Measurements from ENCODE around the gene ARFRP1.

GRCh38 chr20:63718996-63719395 is 11.2 kb upstream of the ARFRP1 start:
- TF ChIP-seq CTCF (IDR thresholded peaks at IDR 0.05) (no peak), EZH2 (IDR thresholded peaks at IDR 0.05; ENCODE audit: borderline replicate concordance, insufficient read depth, low read depth, low read length, poor library complexity, severe bottlenecking) (no peak)
